ENCODE measurements around the gene PRM2. TPM values are rescaled to one million over a fixed set of nuclear protein-coding genes. Genes with fewer than 3 reads are reported as not detected.

PRM2 gene
- polyA plus RNA-seq, 1 experiment: not detected

- peaks cover 3% of the 10 kb centered on the region; the same call in 1 of the 2 replicates for H3K9me3 ChIP-seq (ENCODE audit: control insufficient read depth, insufficient read depth, low read length)
- DNase-seq (ENCODE audit: low read depth, low spot score): no peak
- POLR2A ChIA-PET: interaction anchor here (0.7 kb wide), 1 partner anchor 195 kb away, joined by 4 read pairs; no protein-coding TSS in a partner anchor
- H3K27me3 ChIP-seq (ENCODE audit: control insufficient read depth, insufficient read depth, low read length): peaks cover 13% of the 10 kb centered on the region
- H3K4me3 ChIP-seq (ENCODE audit: low read depth, low read length): no peak overlapping the region
- CTCF ChIA-PET: interaction anchor here (1.1 to 3.3 kb wide), 2 partner anchors 16 to 123 kb away, joined by 3 to 14 read pairs; partner anchors contain the start of gene SOCS1
- H3K27ac ChIP-seq (ENCODE audit: low read depth, low read length): no peak overlapping the region
- TF ChIP-seq CTCF (IDR thresholded peaks at IDR 0.05; ENCODE audit: low read depth, low read length): no peak
Measured at GRCh38 chr16:11273721-11274324, 2.5 kb downstream of the PRM2 start.

DNA sequence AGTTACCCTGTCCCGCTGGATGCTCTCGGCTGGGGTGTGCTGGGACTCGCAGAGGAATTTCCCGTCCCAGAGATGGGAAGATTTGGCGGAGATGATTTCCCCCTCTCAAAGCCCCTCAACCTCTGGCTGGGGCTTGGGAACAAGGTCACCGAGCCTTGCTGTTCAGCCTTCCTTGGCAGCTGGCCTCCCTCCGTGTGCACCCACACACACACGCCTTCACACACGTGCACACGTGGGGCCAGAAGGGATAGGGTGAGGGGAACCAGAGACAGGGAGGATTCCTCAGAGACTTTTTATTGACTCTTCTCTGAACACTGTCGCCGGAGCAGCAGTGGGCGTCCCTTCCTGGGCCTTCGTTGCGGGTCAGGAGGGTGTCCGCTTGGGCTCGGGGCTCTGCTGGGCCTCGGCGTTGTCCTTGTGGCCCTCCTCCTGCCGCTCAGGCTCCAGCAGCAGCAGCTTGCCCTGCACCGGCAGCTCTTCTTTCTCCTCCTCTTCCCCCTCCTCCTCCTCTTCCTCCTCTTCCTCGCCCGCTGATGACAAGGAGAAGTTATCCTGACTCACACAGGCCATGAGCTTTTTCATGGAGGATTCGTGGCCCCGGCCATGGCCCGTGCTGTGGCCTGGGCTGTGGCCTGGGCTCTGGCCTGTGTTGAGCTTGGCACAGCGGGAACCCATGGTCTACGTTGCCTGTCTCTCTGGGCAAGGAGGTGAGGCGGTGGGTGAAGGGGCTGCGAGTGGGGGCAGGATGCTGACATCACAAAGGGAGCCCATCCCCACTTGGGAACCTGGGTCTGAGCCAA is 3.2 kb downstream of the PRM2 start, which contains the start of gene PRM3:
Gene PRM3, minus strand, starts transcription at position 709 of the 800 bp plus-strand sequence. Its CDS starts 34 bp downstream, at position 675.
- no peak within 1 kb of the TSS for H3K27ac ChIP-seq (ENCODE audit: low read depth, low read length)
- no peak for DNase-seq (ENCODE audit: low read depth, low spot score)
- H3K9me3 ChIP-seq (ENCODE audit: control insufficient read depth, insufficient read depth, low read length): peaks cover 3% of the 10 kb centered on the region; the same call in 1 of the 2 replicates
- H3K27me3 ChIP-seq (ENCODE audit: control insufficient read depth, insufficient read depth, low read length): peaks cover 19% of the 10 kb centered on the region
- TF ChIP-seq CTCF (IDR thresholded peaks at IDR 0.05; ENCODE audit: low read depth, low read length): no peak
- POLR2A ChIA-PET: interaction anchor here (0.6 kb wide), 1 partner anchor 160 kb away, joined by 3 read pairs; no protein-coding TSS in a partner anchor
- H3K4me3 ChIP-seq (ENCODE audit: low read depth, low read length): no peak within 1 kb of the TSS
- CTCF ChIA-PET: interaction anchor here (1.1 to 3.3 kb wide), 2 partner anchors 16 to 123 kb away, joined by 3 to 14 read pairs; partner anchors contain the start of gene SOCS1

- no peak overlapping the region for H3K4me3 ChIP-seq (ENCODE audit: low read depth, low read length)
- no peak for DNase-seq (ENCODE audit: low read depth, low spot score)
- no peak overlapping the region for H3K27ac ChIP-seq (ENCODE audit: low read depth, low read length)
- ChIA-PET CTCF (interaction anchor here (3.3 kb wide), 1 partner anchor 15 kb away, joined by 14 read pairs; the partner anchor contains the start of gene SOCS1), POLR2A (no interaction called here)
- peaks cover 15% of the 10 kb centered on the region for H3K27me3 ChIP-seq (ENCODE audit: control insufficient read depth, insufficient read depth, low read length)
- H3K9me3 ChIP-seq (ENCODE audit: control insufficient read depth, insufficient read depth, low read length): peaks cover under 1% of the 10 kb centered on the region; the same call in 1 of the 2 replicates
- TF ChIP-seq CTCF (IDR thresholded peaks at IDR 0.05; ENCODE audit: low read depth, low read length): no peak
Measured at GRCh38 chr16:11272484-11272883, 3.8 kb downstream of the PRM2 start.

GRCh38 chr16:11271610-11272009 is 4.7 kb downstream of the PRM2 start:
- ChIA-PET CTCF (interaction anchor here (0.6 to 3.3 kb wide), 2 partner anchors 14 to 1015 kb away, joined by 3 to 14 read pairs; partner anchors contain the start of gene SOCS1), POLR2A (no interaction called here)
- Histone ChIP-seq H3K9me3 (ENCODE audit: control insufficient read depth, insufficient read depth, low read length) (no peaks in the 10 kb centered on the region; the same call in 1 of the 2 replicates), H3K27ac (ENCODE audit: low read depth, low read length) (no peak overlapping the region), H3K4me3 (ENCODE audit: low read depth, low read length) (no peak overlapping the region), H3K27me3 (ENCODE audit: control insufficient read depth, insufficient read depth, low read length) (peaks cover 13% of the 10 kb centered on the region)
- TF ChIP-seq CTCF (IDR thresholded peaks at IDR 0.05; ENCODE audit: low read depth, low read length): no peak
- DNase-seq (ENCODE audit: low read depth, low spot score): no peak

Data from AG04450 (cell line).